Tibial nerve (tissue), 4 donors: Measurements from ENCODE around the gene PKHD1. TPM values are rescaled to one million over a fixed set of nuclear protein-coding genes. Genes with fewer than 3 reads are reported as not detected.

ENCODE experiments used
- DNase-seq, 2 donors: peaks; one replicate each; pipeline ENCODE4 v3.0.0-alpha.2; 2019; ENCODE audit warnings: low spot score in 2 of 2
- H3K27ac ChIP-seq, 4 donors: fragments of 200-600 bp; sonication (generic) in 3 of 4; one replicate each; pipeline ENCODE4 v1.5.1; 2017 to 2019; ENCODE audit warnings: mild to moderate bottlenecking in 1 of 4
- H3K27me3 ChIP-seq, 2 donors: fragments of 200-600 bp; sonication (generic) in 1 of 2; one replicate each; pipeline versions ENCODE4 v1.5.1 to v1.6.0; 2017 to 2019
- H3K36me3 ChIP-seq, 3 donors: fragments of 200-600 bp; sonication (generic); one replicate each; pipeline ENCODE4 v1.5.1; 2018 to 2019
- H3K4me1 ChIP-seq, 4 donors: fragments of 200-600 bp; sonication (generic) in 3 of 4; one replicate each; pipeline ENCODE4 v1.5.1; 2017 to 2019
- H3K4me3 ChIP-seq, 4 donors: fragments of 200-600 bp; sonication (generic) in 3 of 4; one replicate each; pipeline ENCODE4 v1.5.1; 2017 to 2019; ENCODE audit warnings: mild to moderate bottlenecking in 1 of 4, moderate library complexity in 1 of 4
- H3K9me3 ChIP-seq, 4 donors: fragments of 200-600 bp; sonication (generic) in 3 of 4; one replicate each; pipeline ENCODE4 v1.5.1; 2017 to 2019
- CTCF ChIP-seq, 5 experiments: fragments of 200-600 bp in 3 of 5; fragments of 450-650 bp in 2 of 5; sonication (generic) in 3 of 5; IDR thresholded peaks; one replicate each; pipeline ENCODE4 v1.5.1; 2016 to 2019; ENCODE audit warnings: antibody characterized with exemption in 5 of 5, mild to moderate bottlenecking in 3 of 5, moderate library complexity in 2 of 5
- EP300 ChIP-seq, 2 donors: sonication (generic); formaldehyde crosslinking; IDR thresholded peaks; one replicate each; pipeline ENCODE4 v1.6.1; 2017; ENCODE audit warnings: antibody characterized with exemption in 2 of 2, mild to moderate bottlenecking in 1 of 2
- POLR2A ChIP-seq, 2 donors: fragments of 450-650 bp; IDR thresholded peaks; one replicate each; pipeline ENCODE4 v1.6.1; 2017; ENCODE audit warnings: antibody characterized with exemption in 2 of 2, mild to moderate bottlenecking in 2 of 2, moderate library complexity in 2 of 2
- WGBS, 2 donors: methylation state at CpG; one replicate each; pipeline ENCODE4 v1.1.5; 2018; 5-methylcytosine and 5-hydroxymethylcytosine counted together
- total RNA-seq, 4 donors: library from RNA; depleted of rRNA; stranded (reverse); fragments of >200 nt; gene quantifications; one replicate each; pipeline ENCODE4 v1.1.0, GENCODE V29; 2016

Gene PKHD1
- total RNA-seq, 4 donors from 2014 or later: under 0.01 to 0.22 (median 0.20) TPM

GRCh38 chr6:52020945-52021570 lies 66.4 kb downstream of the PKHD1 start:
- WGBS, 2 donors: 83 to 85% methylated on average over 2 of the region's 2 CpGs
- no peaks in the 10 kb centered on the region for H3K36me3 ChIP-seq
- TF ChIP-seq POLR2A (IDR thresholded peaks at IDR 0.05) (no peak), CTCF (IDR thresholded peaks at IDR 0.05) (peak; percentile 55 to 76 (median 67)), EP300 (IDR thresholded peaks at IDR 0.05) (no peak)
- H3K9me3 ChIP-seq: no peaks in the 10 kb centered on the region
- no peak overlapping the region for H3K4me3 ChIP-seq
- no peaks in the 10 kb centered on the region for H3K27me3 ChIP-seq
- no peaks in the 10 kb centered on the region for H3K4me1 ChIP-seq
- DNase-seq: no peak
- no peak overlapping the region for H3K27ac ChIP-seq

DNA sequence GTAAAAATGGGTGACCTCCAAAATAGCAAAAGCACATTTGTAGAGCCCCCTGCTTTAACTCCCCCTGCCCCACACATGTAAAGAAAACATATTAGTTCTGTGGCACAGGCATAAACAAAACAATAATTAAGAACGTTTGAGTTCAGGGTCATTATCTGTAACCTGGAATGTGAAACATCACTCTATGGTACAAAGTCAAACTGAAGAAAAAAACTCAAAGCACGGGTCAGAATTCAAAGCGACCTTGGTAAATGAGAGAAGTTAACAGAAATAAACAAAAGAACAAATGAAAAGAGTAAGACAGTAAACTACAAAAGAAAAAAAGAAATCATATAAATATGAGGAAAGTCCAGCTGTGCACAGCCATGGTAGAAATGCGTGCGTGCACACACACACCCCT lies 67.5 kb downstream of the PKHD1 start:
- TF ChIP-seq POLR2A (IDR thresholded peaks at IDR 0.05) (no peak), CTCF (IDR thresholded peaks at IDR 0.05) (no peak)
- Histone ChIP-seq H3K4me3 (no peak overlapping the region), H3K36me3 (no peaks in the 10 kb centered on the region), H3K27me3 (no peaks in the 10 kb centered on the region), H3K27ac (no peak overlapping the region), H3K9me3 (no peaks in the 10 kb centered on the region), H3K4me1 (no peaks in the 10 kb centered on the region)
- WGBS, 2 donors: 67 to 70% methylated on average over 5 of the region's 5 CpGs
- DNase-seq: no peak

DNA sequence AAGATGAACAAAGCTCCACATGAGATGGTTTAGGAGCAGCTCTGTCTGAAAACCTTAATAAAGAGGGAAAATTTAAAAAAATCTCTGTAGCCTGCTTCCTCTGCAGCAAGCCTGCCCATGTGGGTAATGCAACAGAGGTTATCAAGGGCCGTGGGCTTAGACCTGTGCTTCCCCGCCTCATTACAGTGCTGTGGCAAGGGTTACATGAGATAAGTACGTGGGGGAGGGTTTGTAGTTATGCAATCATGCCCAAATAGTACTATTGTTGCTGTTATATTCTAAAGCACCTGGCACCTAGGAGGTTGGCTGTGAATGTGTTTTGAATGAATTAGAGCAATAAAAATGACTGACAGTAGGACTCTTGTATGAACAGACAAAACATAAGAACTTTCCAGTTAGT lies 68.3 kb downstream of the PKHD1 start:
- H3K36me3 ChIP-seq: no peaks in the 10 kb centered on the region
- no peak overlapping the region for H3K27ac ChIP-seq
- H3K4me3 ChIP-seq: no peak overlapping the region
- H3K4me1 ChIP-seq: peaks cover 0 to under 1% (median 0%) of the 10 kb centered on the region in 4 donors
- no peaks in the 10 kb centered on the region for H3K9me3 ChIP-seq
- no peak for DNase-seq
- TF ChIP-seq CTCF (IDR thresholded peaks at IDR 0.05): no peak
- TF ChIP-seq POLR2A (IDR thresholded peaks at IDR 0.05): no peak
- no peak for TF ChIP-seq EP300 (IDR thresholded peaks at IDR 0.05)
- 74 to 78% methylated on average over 3 of the region's 3 CpGs for WGBS, 2 donors
- H3K27me3 ChIP-seq: no peaks in the 10 kb centered on the region

DNA sequence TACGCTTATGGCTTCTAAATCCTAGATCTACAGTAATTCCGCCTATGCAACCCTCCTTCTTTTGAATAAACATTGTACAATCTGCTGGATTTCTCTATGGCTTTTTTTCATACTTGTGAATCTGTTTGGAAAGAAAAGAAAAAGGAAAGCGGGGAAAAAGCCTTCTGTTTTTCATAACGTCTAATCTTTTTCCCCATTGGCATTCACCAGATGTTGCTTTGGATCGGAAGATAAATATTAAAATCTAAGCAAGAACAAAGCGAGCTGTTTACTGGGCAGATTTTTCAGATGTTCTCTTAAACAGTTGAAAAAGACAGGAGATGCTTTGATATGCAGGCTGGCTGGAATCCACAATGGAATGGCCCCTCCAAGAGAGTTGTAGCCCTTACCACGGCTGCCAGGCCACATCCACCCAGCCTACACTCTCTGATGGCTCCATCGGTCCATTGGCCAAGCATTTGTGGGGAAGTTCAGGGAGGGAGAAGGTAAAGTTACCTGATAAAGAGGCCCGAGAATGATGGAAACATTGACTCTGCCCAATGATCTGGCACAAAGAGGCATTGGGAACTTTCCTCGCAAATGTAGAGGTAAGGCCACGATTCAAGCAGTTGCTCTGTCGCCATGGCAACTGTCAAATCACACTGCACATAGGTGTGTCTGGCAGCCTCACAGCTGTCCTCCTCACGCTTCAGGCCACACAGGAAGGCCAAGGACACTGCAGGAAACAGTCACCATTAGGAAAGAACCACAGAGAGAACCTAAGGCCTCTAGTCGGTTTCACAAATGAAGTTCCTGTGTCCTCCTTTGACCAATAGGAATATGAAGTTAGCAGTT lies 70.3 kb downstream of the PKHD1 start:
- DNase-seq: no peak
- TF ChIP-seq POLR2A (IDR thresholded peaks at IDR 0.05): no peak
- no peak for TF ChIP-seq EP300 (IDR thresholded peaks at IDR 0.05)
- no peak for TF ChIP-seq CTCF (IDR thresholded peaks at IDR 0.05)
- Histone ChIP-seq H3K4me3 (no peak overlapping the region), H3K27me3 (no peaks in the 10 kb centered on the region), H3K9me3 (no peaks in the 10 kb centered on the region), H3K36me3 (no peaks in the 10 kb centered on the region), H3K4me1 (peaks cover 0 to 8% (median 0%) of the 10 kb centered on the region in 4 donors), H3K27ac (peak overlapping the region in 2 of 4 donors; percentile 5 to 51)
- 48 to 50% methylated on average over 14 of the region's 14 CpGs for WGBS, 2 donors

DNA sequence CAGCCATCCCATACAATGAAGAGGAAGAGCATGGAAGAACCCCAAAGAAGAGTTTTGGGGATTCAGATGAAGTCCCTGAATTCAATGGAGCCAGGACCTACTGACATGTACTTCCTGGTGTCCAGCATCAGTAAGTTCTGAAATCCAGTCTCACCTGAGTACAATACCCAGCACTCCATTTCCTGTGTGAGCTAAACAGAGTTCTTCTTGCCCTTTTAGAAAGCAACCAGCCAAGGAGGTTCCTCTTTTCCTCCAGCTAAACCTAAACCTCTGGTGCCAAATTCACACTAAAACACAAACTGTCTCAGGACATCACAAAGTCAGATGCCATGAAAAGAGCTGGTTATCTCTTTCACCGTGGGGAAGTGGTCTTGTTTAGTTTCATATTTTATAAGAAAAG lies 71.5 kb downstream of the PKHD1 start:
- no peak for DNase-seq
- no peaks in the 10 kb centered on the region for H3K9me3 ChIP-seq
- no peak for TF ChIP-seq POLR2A (IDR thresholded peaks at IDR 0.05)
- no peak for TF ChIP-seq EP300 (IDR thresholded peaks at IDR 0.05)
- TF ChIP-seq CTCF (IDR thresholded peaks at IDR 0.05): no peak
- H3K27ac ChIP-seq: peak overlapping the region in 1 of 4 donors; percentile 18
- H3K4me1 ChIP-seq: peaks cover 0 to 8% (median 0%) of the 10 kb centered on the region in 4 donors
- 71 to 76% methylated on average over 1 of the region's 1 CpG for WGBS, 2 donors
- H3K27me3 ChIP-seq: no peaks in the 10 kb centered on the region
- H3K4me3 ChIP-seq: no peak overlapping the region
- H3K36me3 ChIP-seq: no peaks in the 10 kb centered on the region
